HPDE6-E6E7 (cell line): ENCODE results near the gene CDK5RAP2.

Source experiments
- DNase-seq: peaks from one replicate; pipeline ENCODE4 v3.0.0; 2011; ENCODE audit warnings: missing footprints; ENCODE audit errors: extremely low spot score

The CDK5RAP2 gene

GRCh38 chr9:120383999-120384924 is 195.7 kb downstream of the CDK5RAP2 start:
- no peak for DNase-seq

DNA sequence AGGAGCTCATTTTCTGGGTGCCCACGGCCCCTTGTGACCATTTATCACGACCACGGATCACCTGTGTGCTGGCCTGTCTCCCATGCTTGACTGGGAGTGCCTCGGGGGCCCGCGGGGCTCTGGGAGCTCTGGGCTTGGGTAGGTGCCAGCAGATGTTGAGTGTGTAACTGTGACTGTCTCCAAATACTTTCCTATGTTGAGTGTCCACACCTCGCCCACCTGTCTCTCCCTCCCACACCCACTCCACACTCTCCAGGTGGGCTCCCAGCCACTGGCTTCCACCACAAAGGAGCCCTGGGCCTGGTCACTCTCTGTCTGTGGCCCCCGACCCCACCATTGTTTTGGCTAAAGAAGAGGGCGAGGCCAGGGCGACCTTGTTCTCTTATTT is 196.4 kb downstream of the CDK5RAP2 start:
- DNase-seq = no peak

- DNase-seq = no peak
Measured at GRCh38 chr9:120382453-120382852, 197.5 kb downstream of the CDK5RAP2 start.

GRCh38 chr9:120381839-120382238 is 198.1 kb downstream of the CDK5RAP2 start:
- DNase-seq = no peak

- no peak for DNase-seq
Measured at GRCh38 chr9:120379611-120380010, 200.4 kb downstream of the CDK5RAP2 start.

DNA sequence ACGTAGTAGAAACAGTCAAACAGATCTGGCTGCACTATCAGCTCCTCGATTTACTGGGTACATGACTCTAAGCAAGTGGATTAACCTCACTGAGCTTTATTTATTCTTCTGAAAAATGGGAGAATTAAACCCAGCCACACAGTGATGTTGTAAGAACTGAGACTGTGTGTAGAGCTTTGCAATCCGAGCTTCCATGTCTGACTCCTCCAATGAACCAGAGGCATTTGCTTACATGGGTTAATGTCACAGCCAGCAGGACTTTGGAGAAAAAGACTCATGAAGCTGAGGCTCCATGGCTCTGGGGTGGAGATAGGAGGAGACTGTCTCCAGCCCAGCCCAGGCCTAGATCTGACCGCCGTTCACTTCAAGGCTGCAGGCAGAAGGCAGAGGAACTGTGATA is 201.3 kb downstream of the CDK5RAP2 start:
- DNase-seq = no peak

DNA sequence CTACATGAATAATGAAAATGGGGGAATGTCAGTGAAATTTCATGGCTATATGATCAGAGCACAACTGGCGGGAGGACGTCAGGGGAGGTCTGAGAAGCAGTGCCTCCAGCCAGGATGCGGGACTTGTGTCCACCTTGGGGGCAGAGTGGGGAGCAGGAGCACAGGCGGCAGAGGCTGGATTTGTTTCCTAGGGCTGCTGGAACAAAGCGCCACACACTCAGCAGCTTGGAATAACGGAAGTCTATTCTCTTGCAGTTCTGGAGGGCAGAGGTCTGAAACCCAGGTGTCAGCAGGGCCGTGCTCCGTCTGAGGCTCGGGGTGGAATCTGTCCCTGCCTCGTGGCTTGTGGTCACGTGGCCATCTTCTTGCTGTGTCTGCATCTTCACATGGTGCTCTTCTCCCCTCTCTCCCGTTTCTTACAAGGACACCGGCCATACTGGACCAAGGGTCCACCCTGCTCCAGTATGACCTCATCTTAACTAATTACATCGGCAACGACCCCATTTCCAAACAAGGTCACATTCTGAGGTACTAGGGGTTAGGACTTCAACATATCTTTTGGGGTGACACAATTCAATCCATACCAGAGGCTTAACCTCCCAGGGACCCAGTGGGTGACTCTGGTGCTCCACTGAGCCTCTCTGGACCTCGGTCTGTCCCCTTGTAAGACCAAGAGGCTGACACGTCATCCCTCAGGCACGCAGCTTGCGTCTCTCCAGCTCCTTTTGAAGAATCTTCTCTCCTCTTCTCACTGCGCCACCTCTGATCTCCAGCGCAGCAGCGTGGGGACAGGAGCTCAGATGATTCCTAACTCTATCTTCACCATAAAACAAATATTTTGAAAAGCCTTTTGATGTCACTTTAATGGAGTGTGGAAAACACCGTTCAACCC is 202.5 kb downstream of the CDK5RAP2 start:
- no peak for DNase-seq

DNA sequence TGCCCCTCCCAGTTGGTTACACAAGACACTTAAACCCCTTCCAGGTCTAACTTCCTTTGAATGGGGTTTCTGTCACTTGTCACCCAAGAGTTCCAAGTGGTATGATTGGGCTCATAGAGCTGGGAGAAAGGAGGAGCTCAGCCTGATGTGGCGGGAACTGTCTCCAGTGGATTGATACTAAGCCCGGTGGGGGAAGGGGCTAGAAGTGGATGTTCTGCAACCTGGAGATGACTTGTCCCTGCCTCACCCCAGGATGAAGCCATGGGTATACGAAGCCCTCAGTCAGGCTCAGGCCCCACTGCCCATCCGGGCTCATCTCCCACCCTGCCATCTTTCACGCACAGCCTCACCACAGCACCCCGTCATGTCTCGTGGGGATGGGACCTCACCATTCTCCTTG is 203.9 kb downstream of the CDK5RAP2 start:
- DNase-seq = no peak

DNA sequence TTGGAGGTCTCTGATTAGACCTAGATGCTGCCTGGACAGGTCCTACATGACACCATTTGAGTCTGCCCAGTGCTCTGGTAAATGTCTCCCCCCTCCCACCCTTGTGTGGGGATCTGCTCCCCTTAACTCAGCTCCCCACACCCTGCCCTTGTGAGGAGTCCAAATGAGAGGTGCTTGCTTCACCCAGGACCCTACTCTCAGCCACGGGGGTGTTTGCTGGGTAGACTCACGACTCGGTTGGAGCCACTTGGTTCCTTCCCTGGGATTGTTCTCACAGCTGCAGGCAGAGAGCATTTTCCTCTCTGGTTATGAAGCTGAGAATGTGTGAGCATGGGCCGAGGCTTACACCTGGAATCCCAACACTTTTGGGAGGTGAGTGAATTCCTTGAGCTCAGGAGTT is 204.7 kb downstream of the CDK5RAP2 start:
- no peak for DNase-seq

DNA sequence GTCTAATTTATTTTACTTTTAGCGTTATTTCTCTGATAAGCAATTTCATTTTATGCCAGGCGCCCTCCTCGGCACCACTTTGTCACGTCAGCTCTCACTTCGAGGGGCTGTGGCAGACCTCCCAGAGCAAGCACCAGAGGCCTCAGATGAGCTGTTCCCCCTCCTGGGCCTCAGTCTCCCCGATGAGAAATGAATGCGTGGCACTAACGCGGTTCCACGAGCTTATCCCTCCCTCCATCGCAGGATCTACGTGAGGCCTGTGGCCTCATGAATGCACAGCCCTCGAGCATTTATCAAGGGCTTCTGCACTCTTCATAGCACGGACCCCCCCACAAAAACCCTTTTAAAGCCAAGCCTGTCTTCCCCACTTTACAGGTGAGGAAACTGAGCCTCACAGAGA is 205.2 kb downstream of the CDK5RAP2 start:
- no peak for DNase-seq

DNA sequence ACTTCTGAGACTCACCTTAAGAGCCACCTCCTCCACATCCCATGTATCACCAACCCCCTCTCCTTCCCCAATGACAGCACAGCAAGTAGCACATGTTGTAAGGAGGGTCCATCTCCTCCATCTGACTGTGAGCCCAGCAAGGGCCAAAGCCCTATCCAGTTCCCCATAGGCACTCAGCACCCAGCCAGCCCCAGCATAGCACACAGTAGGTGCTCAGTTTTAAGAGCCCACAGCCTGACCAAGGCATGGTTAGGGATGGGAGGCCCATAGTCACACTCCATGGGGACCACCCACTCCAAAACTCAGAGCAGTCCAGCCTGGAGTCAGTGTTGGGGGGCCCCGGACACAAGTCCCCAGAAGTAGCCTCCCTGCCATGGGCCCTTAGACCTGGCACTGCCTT is 205.7 kb downstream of the CDK5RAP2 start:
- no peak for DNase-seq

DNA sequence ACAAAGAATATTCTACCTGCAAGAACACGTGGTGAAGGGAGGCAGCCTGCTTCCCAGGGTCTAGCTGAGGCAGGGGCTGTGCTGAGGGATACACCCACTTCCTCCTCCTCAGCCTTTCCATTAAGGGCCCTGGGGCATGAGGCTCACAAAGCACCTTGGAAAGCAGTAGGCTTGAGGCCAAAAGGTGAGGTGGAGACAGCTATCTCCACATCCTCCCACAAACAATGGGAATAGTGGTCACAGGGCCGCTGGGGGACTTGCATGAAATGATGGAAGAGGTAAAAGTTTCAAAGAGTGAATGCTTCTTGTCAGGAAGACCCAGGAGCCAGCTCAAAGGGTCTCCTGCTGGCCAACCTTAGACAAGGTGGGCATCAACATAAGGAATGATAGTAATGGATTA is 207.9 kb downstream of the CDK5RAP2 start:
- no peak for DNase-seq

DNA sequence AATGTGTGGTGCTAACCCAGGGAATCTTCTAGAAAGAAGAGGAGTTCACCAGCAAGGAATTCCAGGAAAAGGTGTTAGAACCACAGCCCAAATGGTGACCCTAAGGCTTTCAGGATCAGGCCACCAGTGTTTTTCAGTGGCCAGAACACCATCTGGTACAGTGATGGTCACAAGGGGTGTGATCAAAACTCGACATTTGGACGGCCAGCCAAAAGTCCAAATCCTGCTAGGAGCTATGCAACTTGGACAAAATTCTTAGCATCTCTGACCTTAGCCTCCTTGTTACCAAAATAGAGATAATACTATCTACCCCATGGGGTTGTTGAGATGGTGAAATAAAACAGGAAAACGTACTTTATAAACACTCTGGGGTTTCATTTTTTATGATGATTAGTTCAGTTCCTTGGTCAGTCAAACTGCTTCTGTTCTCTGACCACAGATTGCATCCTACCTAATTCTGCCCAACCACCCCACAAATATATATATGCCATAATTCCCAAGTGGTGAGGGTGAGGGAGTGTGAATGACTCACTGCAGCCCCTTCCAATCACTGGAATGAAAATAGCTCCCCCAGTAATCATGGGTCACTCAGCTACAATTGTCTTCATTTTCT is 210.3 kb downstream of the CDK5RAP2 start:
- DNase-seq = no peak

DNA sequence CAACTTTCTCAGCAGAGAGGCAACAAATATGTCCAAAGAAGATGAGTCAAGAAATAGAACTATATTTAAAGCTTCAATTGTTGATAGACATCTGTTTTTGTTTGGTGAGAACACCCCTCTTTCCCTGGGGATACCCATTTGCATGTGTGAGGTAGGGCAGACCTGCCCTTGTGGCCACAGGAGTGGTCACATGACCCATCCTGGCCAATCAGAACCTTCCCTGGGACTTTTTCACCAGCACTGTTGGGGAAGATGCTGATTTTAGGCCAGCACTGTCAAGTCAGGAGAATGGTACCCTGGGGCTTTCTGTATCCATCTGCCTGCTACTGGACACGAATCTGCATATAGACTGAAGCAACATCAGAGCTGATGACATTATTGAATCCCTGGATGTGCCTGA is 211.2 kb downstream of the CDK5RAP2 start:
- DNase-seq = no peak

DNA sequence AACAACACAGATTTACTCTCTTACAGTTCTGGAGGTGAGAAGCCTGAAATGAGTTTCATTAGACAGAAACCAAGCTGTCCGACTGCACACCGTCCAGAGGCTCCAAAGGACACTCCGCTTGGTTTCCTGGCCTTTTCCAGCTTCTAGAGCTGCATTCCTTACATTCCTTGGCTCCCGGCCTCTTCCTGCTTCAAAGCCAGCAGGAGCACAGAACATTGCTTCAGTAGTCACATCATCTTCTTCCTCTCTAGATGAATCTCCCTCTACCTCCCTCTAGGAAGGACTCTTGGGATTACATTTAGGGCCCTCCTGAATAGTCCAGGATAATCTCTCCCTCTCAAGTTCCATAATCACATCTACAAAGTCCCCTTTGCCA is 213.3 kb downstream of the CDK5RAP2 start:
- DNase-seq = no peak

GRCh38 chr9:120365386-120365785 is 214.6 kb downstream of the CDK5RAP2 start:
- DNase-seq = no peak

- DNase-seq = no peak
Measured at GRCh38 chr9:120363697-120364096, 216.3 kb downstream of the CDK5RAP2 start.

- no peak for DNase-seq
Measured at GRCh38 chr9:120362446-120362845, 217.5 kb downstream of the CDK5RAP2 start.

DNA sequence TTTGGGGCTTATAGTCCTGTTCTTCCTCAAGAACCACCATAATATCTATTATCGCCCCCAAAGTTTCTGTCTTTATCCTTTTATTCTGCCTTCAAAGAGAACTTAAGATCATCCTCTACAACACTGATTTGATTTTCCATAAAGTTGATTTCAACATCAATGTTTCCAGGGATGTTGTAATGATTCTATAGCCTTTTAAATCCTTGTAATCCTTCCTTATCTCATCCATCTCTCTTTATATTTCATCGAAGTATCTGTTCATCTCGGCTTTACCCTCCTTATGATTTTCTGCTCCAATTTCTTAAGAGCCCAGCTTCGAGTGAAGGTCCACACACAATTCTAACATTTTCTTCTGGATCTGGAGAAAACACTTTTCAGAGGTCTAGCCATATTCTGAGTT is 218.4 kb downstream of the CDK5RAP2 start:
- DNase-seq = no peak

DNA sequence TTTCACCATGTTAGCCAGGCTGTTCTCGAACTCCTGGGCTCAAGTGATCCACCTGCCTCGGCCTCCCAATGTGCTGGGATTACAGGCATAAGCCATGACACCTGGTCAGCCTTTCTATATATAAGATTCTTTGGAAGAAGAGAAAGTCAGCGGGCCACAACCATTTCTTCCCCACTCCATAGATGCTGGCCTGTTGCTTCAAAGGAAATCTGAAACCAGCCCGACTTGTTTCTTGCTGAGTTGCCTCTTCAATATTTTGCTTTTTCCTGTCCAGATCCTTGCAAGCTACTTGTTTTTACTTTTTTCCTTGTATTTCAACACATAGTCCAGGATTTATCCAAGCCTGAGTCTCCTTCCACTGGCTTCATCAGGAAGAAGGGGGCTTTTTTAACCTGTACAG is 219.5 kb downstream of the CDK5RAP2 start:
- DNase-seq = no peak

- no peak for DNase-seq
Measured at GRCh38 chr9:120360046-120360445, 219.9 kb downstream of the CDK5RAP2 start.

- no peak for DNase-seq
Measured at GRCh38 chr9:120358877-120359276, 221.1 kb downstream of the CDK5RAP2 start.
